HepG2 (cell line): Measurements from ENCODE around the gene CAPG. TPM values are rescaled to one million over a fixed set of nuclear protein-coding genes. Genes with fewer than 3 reads are reported as not detected.

ENCODE experiments used
- ATAC-seq: fragments of 200-7000 bp; cut with Tn5 transposase; 3 replicates; pipeline ENCODE4 v1.9.1; 2020; ENCODE audit warnings: mild to moderate bottlenecking, moderate library complexity
- BruUV-seq: library from RNA; stranded (reverse); fragments of 400-500 nt; replicated peaks from 2 replicates; lab custom pipeline; 2021; lab: Mats Ljungman, UMichigan
- CTCF ChIA-PET: fragments of 300-600 bp; formaldehyde crosslinking; extraction: SDS; loops from one replicate; lab custom pipeline; 2021; ENCODE audit warnings: low total read pairs, inconsistent platforms, low intra/inter-chr PET ratio; lab: Yijun Ruan, JAX
- POLR2A ChIA-PET: fragments of 350-600 bp; sonication (Branson Sonifier 250); formaldehyde crosslinking; loops from one replicate; lab custom pipeline; 2020; ENCODE audit warnings: antibody characterized with exemption, inconsistent platforms; lab: Yijun Ruan, JAX
- DNase-seq: peaks from one replicate; pipeline ENCODE4 v3.0.0-alpha.2; 2015; ENCODE audit warnings: low spot score
- FAIRE-seq: peaks from 3 replicates; lab custom pipeline; 2011; peaks lifted over from hg19 to GRCh38; lab: Jason Lieb, UNC
- H2AFZ ChIP-seq: one replicate; pipeline ENCODE4 v1.6.1; 2011; ENCODE audit warnings: low read length, inconsistent platforms
- H3K27ac ChIP-seq: fragments of 300-600 bp; 3 replicates; pipeline ENCODE4 v1.8.0; 2011; ENCODE audit warnings: mixed run types, mild to moderate bottlenecking, mixed read lengths, low read length, inconsistent platforms; ENCODE audit not compliant: insufficient read depth; ENCODE audit errors: extremely low read length
- H3K27me3 ChIP-seq, 2 experiments: fragments of 200-600 bp in 1 of 2; 2 replicates in 1 of 2; 3 replicates in 1 of 2; pipeline versions ENCODE4 v1.6.0 to v1.8.0; 2011; ENCODE audit warnings: low read length in 2 of 2, mild to moderate bottlenecking in 2 of 2, moderate library complexity in 2 of 2, inconsistent platforms in 1 of 2; ENCODE audit not compliant: insufficient read depth in 2 of 2, control insufficient read depth in 1 of 2
- H3K36me3 ChIP-seq, 2 experiments: fragments of 200-600 bp in 1 of 2; replicated peaks in 1 of 2; 2 replicates in 1 of 2; 3 replicates in 1 of 2; pipeline versions ENCODE4 v1.5.1 to v1.8.0; 2011; ENCODE audit warnings: low read length in 2 of 2, inconsistent platforms in 1 of 2; ENCODE audit not compliant: insufficient read depth in 2 of 2, control insufficient read depth in 1 of 2
- H3K4me1 ChIP-seq: 2 replicates; pipeline ENCODE4 v1.5.1; 2012; ENCODE audit warnings: low read length, inconsistent platforms; ENCODE audit not compliant: insufficient read depth
- H3K4me2 ChIP-seq: 2 replicates; pipeline ENCODE4 v1.6.0; 2011; ENCODE audit warnings: low read depth, low read length, inconsistent platforms
- H3K4me3 ChIP-seq, 3 experiments: fragments of 200-600 bp in 1 of 3; sonication (generic), shearing (Covaris generic) in 1 of 3; replicated peaks in 1 of 3; 2 replicates each; pipeline ENCODE4 v1.5.1; 2011 to 2016; ENCODE audit warnings: low read length in 3 of 3, inconsistent platforms in 2 of 3, low read depth in 2 of 3, mild to moderate bottlenecking in 2 of 3, control low read depth in 1 of 3, mixed read lengths in 1 of 3; ENCODE audit not compliant: insufficient read depth in 1 of 3
- H3K79me2 ChIP-seq: one replicate; pipeline ENCODE4 v1.6.1; 2011; ENCODE audit warnings: low read length, inconsistent platforms; ENCODE audit not compliant: insufficient read depth
- H3K9ac ChIP-seq: 2 replicates; pipeline ENCODE4 v1.6.0; 2011; ENCODE audit warnings: mild to moderate bottlenecking, low read depth, low read length, inconsistent platforms; ENCODE audit not compliant: insufficient read depth
- H3K9me3 ChIP-seq: 2 replicates; pipeline ENCODE4 v1.5.1; 2012; ENCODE audit warnings: mild to moderate bottlenecking, low read length
- H4K20me1 ChIP-seq: 2 replicates; pipeline ENCODE4 v1.6.0; 2011; ENCODE audit warnings: inconsistent platforms, mild to moderate bottlenecking, low read length, moderate library complexity; ENCODE audit not compliant: insufficient read depth
- AKAP8 ChIP-seq: sonication (generic); formaldehyde crosslinking; IDR thresholded peaks from 2 replicates; pipeline ENCODE4 v1.5.1; 2020; ENCODE audit warnings: mild to moderate bottlenecking, missing genetic modification reagents
- ARHGAP35 ChIP-seq: sonication (generic); formaldehyde crosslinking; IDR thresholded peaks from 2 replicates; pipeline ENCODE4 v1.9.0; 2022; ENCODE audit warnings: mild to moderate bottlenecking, inconsistent platforms, moderate library complexity, missing genetic modification reagents, borderline replicate concordance
- ETV5 ChIP-seq: IDR thresholded peaks from 2 replicates; pipeline ENCODE4 v1.6.1; 2018; ENCODE audit warnings: missing biosample characterization, missing genetic modification reagents, inconsistent platforms, borderline replicate concordance
- KDM6A ChIP-seq: IDR thresholded peaks from 2 replicates; pipeline ENCODE4 v1.6.1; 2016; ENCODE audit warnings: low read depth
- KLF13 ChIP-seq: sonication (generic); formaldehyde crosslinking; IDR thresholded peaks from 2 replicates; pipeline ENCODE4 v1.4.0; 2020; ENCODE audit warnings: mild to moderate bottlenecking, missing genetic modification reagents
- NFKB2 ChIP-seq: sonication (generic); formaldehyde crosslinking; IDR thresholded peaks from 2 replicates; pipeline ENCODE4 v1.4.0; 2020; ENCODE audit warnings: missing genetic modification reagents, borderline replicate concordance
- NFKBIZ ChIP-seq: IDR thresholded peaks from 2 replicates; pipeline ENCODE4 v1.6.1; 2018; ENCODE audit warnings: missing genetic modification reagents, missing compliant biosample characterization
- SETDB1 ChIP-seq: sonication (generic); formaldehyde crosslinking; IDR thresholded peaks from 2 replicates; pipeline ENCODE4 v1.5.1; 2020; ENCODE audit warnings: missing genetic modification reagents, mild to moderate bottlenecking, borderline replicate concordance
- ZNF101 ChIP-seq: sonication (generic); formaldehyde crosslinking; IDR thresholded peaks from 2 replicates; pipeline ENCODE4 v1.4.0; 2020; ENCODE audit warnings: mild to moderate bottlenecking, low read depth, missing genetic modification reagents, borderline replicate concordance
- ZNF263 ChIP-seq: sonication (generic); formaldehyde crosslinking; IDR thresholded peaks from 2 replicates; pipeline ENCODE4 v1.4.0; 2020; ENCODE audit warnings: missing genetic modification reagents
- ZNF333 ChIP-seq: sonication (generic); formaldehyde crosslinking; IDR thresholded peaks from 2 replicates; pipeline ENCODE4 v1.4.0; 2020; ENCODE audit warnings: mild to moderate bottlenecking, missing genetic modification reagents, borderline replicate concordance
- ZNF619 ChIP-seq: sonication (generic); formaldehyde crosslinking; IDR thresholded peaks from 2 replicates; pipeline ENCODE4 v1.4.0; 2020; ENCODE audit warnings: mild to moderate bottlenecking, missing genetic modification reagents
- ZNF724P ChIP-seq: sonication (generic); formaldehyde crosslinking; IDR thresholded peaks from 2 replicates; pipeline ENCODE4 v1.8.0; 2022; ENCODE audit warnings: missing genetic modification reagents, borderline replicate concordance
- WGBS: methylation state at CpG from one replicate; pipeline ENCODE4 v1.1.6; 2017; ENCODE audit warnings: low lambda C conversion rate; 5-methylcytosine and 5-hydroxymethylcytosine counted together
- in situ Hi-C: cut with HindIII; loops from 2 replicates; pipeline ENCODE4 v1.10.0; 2017; ENCODE audit warnings: low pct_unique_long_range_greater_than_20kb; ENCODE audit not compliant: extremely low pct_ligation_motif_present
- intact Hi-C: fragments of 100-400 bp; cut with micrococcal nuclease; formaldehyde crosslinking; loops from one replicate; pipeline ENCODE4 v1.10.0; 2022; ENCODE audit not compliant: unreplicated experiment
- polyA plus RNA-seq, 8 experiments: library from polyadenylated mRNA; depleted of rRNA in 3 of 8; stranded (reverse) in 7 of 8; unstranded in 1 of 8; fragments of >200 nt; fragmentation: Illumina TruSeq in 4 of 8; extraction: Trizol in 4 of 8; gene quantifications; 2 replicates each; pipeline versions ENCODE4 v1.2.1 to v1.2.3, GENCODE V29; 2011 to 2016; ENCODE audit warnings: low read depth in 4 of 8, missing spikeins in 1 of 8, mixed read lengths in 1 of 8; ENCODE audit not compliant: insufficient read depth in 1 of 8
- total RNA-seq, 5 experiments: library from RNA; depleted of rRNA; stranded (reverse); fragments of >200 nt; fragmentation: Illumina TruSeq; extraction: Trizol; gene quantifications; 2 replicates each; pipeline ENCODE4 v1.2.3, GENCODE V29; 2016; ENCODE audit warnings: low read depth in 1 of 5
- TF ChIP-seq, protein P1 (sequence below): sonication (generic); formaldehyde crosslinking; IDR thresholded peaks from 2 replicates; pipeline ENCODE4 v1.4.0; 2020; ENCODE audit warnings: missing genetic modification reagents
- TF ChIP-seq, protein P2 (sequence below): sonication (generic); formaldehyde crosslinking; IDR thresholded peaks from 2 replicates; pipeline ENCODE4 v1.5.1; 2020; ENCODE audit warnings: missing genetic modification reagents, mild to moderate bottlenecking, borderline replicate concordance
- TF ChIP-seq, protein P3 (sequence below): sonication (generic); formaldehyde crosslinking; conservative IDR thresholded peaks from 2 replicates; pipeline ENCODE4 v1.4.0; 2020; ENCODE audit warnings: missing genetic modification reagents

Gene CAPG
- total and polyA plus RNA-seq, 2 of the 13 experiments (the other 11 are each of a cell fraction or from before 2014, with no cell fraction given) = 12.7 to 18.2 TPM

DNA sequence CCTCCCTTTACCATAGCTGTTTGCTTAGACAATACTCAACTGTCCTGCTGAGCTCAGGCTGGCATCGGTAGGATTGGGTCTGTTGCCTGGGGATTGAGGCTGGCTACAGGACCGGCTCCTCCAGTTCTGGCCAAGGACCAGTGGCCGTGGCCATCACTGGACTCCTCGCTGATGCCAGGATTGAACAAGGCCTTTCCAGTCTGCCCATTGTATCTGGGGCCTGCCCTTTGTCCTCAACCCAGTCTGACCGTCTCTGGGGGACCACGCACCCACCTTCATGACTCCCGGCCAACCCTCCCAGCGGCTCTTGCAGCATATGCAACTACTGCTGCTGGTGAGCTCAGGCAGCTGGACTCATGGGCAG is 37.0 kb upstream of the CAPG start:
- H3K27ac ChIP-seq = no peak overlapping the region
- POLR2A ChIA-PET = interaction anchor here (0.7 to 3.7 kb wide), 8 partner anchors 9 to 119 kb away, joined by 3 to 37 read pairs (median 9); partner anchors contain the start of genes MAT2A, SH2D6 and TGOLN2
- H3K79me2 ChIP-seq = no peaks in the 10 kb centered on the region
- intact Hi-C loops = no loop called here
- no peak overlapping the region for H3K9ac ChIP-seq
- H3K27me3 ChIP-seq = peaks cover 0 to 5% of the 10 kb centered on the region in 2 experiments; a peak in 1 of 5 replicates
- no peak overlapping the region for H2AFZ ChIP-seq
- DNase-seq (no peak), ATAC-seq (peak; percentile 6; the same call in 2 of the 3 replicates), FAIRE-seq (no peak)
- TF ChIP-seq, protein P1, sequence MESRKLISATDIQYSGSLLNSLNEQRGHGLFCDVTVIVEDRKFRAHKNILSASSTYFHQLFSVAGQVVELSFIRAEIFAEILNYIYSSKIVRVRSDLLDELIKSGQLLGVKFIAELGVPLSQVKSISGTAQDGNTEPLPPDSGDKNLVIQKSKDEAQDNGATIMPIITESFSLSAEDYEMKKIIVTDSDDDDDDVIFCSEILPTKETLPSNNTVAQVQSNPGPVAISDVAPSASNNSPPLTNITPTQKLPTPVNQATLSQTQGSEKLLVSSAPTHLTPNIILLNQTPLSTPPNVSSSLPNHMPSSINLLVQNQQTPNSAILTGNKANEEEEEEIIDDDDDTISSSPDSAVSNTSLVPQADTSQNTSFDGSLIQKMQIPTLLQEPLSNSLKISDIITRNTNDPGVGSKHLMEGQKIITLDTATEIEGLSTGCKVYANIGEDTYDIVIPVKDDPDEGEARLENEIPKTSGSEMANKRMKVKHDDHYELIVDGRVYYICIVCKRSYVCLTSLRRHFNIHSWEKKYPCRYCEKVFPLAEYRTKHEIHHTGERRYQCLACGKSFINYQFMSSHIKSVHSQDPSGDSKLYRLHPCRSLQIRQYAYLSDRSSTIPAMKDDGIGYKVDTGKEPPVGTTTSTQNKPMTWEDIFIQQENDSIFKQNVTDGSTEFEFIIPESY = no peak
- TF ChIP-seq ZNF333 (no peak), SETDB1 (CRISPR knock-in tag) (no peak), AKAP8 (CRISPR knock-in tag) (no peak), ARHGAP35 (CRISPR knock-in tag) (no peak), KDM6A (no peak), NFKBIZ (CRISPR knock-in tag) (no peak), ETV5 (CRISPR knock-in tag) (peak; percentile 3; the same call in 1 of the 2 replicates), ZNF101 (CRISPR knock-in tag) (no peak), ZNF724P (CRISPR knock-in tag) (no peak), ZNF619 (CRISPR knock-in tag) (0 out of 2 replicates have a peak, but pooled peaks have one; percentile 9), KLF13 (CRISPR knock-in tag) (no peak), ZNF263 (CRISPR knock-in tag) (0 out of 2 replicates have a peak, but pooled peaks have one; percentile 5), NFKB2 (CRISPR knock-in tag) (0 out of 2 replicates have a peak, but pooled peaks have one; percentile 40)
- TF ChIP-seq, protein P2, sequence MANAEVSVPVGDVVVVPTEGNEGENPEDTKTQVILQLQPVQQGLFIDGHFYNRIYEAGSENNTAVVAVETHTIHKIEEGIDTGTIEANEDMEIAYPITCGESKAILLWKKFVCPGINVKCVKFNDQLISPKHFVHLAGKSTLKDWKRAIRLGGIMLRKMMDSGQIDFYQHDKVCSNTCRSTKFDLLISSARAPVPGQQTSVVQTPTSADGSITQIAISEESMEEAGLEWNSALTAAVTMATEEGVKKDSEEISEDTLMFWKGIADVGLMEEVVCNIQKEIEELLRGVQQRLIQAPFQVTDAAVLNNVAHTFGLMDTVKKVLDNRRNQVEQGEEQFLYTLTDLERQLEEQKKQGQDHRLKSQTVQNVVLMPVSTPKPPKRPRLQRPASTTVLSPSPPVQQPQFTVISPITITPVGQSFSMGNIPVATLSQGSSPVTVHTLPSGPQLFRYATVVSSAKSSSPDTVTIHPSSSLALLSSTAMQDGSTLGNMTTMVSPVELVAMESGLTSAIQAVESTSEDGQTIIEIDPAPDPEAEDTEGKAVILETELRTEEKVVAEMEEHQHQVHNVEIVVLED (CRISPR knock-in tag) = no peak
- TF ChIP-seq, protein P3, sequence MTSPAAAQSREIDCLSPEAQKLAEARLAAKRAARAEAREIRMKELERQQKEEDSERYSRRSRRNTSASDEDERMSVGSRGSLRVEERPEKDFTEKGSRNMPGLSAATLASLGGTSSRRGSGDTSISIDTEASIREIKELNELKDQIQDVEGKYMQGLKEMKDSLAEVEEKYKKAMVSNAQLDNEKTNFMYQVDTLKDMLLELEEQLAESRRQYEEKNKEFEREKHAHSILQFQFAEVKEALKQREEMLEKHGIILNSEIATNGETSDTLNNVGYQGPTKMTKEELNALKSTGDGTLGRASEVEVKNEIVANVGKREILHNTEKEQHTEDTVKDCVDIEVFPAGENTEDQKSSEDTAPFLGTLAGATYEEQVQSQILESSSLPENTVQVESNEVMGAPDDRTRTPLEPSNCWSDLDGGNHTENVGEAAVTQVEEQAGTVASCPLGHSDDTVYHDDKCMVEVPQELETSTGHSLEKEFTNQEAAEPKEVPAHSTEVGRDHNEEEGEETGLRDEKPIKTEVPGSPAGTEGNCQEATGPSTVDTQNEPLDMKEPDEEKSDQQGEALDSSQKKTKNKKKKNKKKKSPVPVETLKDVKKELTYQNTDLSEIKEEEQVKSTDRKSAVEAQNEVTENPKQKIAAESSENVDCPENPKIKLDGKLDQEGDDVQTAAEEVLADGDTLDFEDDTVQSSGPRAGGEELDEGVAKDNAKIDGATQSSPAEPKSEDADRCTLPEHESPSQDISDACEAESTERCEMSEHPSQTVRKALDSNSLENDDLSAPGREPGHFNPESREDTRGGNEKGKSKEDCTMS (CRISPR knock-in tag) = no peak
- no peaks in the 10 kb centered on the region for H3K9me3 ChIP-seq
- no peak overlapping the region for H3K4me3 ChIP-seq
- in situ Hi-C loops = no loop called here
- H3K4me1 ChIP-seq = peaks cover 42% of the 10 kb centered on the region
- H3K4me2 ChIP-seq = no peak overlapping the region
- H3K36me3 ChIP-seq = no peaks in the 10 kb centered on the region
- WGBS = 72% methylated on average over 6 of the region's 8 CpGs
- CTCF ChIA-PET = no interaction called here
- BruUV-seq = no TSS peak
- no peaks in the 10 kb centered on the region for H4K20me1 ChIP-seq
